B cell (primary cell): ENCODE results near the gene ACTR8. TPM values are rescaled to one million over a fixed set of nuclear protein-coding genes. Genes with fewer than 3 reads are reported as not detected.

Source experiments
- ATAC-seq: fragments of 200-7000 bp; cut with Tn5 transposase; one replicate; pipeline ENCODE4 v1.10.0; 2021; ENCODE audit warnings: low read depth, mild to moderate bottlenecking, moderate number of reproducible peaks, moderate library complexity
- CTCF ChIA-PET: fragments of 350-600 bp; sonication (Branson Sonifier 250); formaldehyde crosslinking; loops from one replicate; lab custom pipeline; 2021; ENCODE audit warnings: antibody characterized with exemption, inconsistent platforms; lab: Charles Lee
- POLR2A ChIA-PET: fragments of 350-600 bp; sonication (Branson Sonifier 250); formaldehyde crosslinking; loops from one replicate; lab custom pipeline; 2021; ENCODE audit warnings: antibody characterized with exemption; lab: Charles Lee
- DNase-seq: peaks from one replicate; pipeline ENCODE4 v3.0.0; 2013
- H2AFZ ChIP-seq: 2 replicates; pipeline ENCODE4 v1.6.1; 2012; ENCODE audit warnings: mild to moderate bottlenecking, low read depth, low read length; ENCODE audit not compliant: insufficient read depth, poor library complexity, severe bottlenecking
- H3K27ac ChIP-seq, 2 donors: 1 replicate in 1 of 2; 2 replicates in 1 of 2; pipeline ENCODE4 v1.5.1; 2012 to 2013; ENCODE audit warnings: low read length in 2 of 2, mild to moderate bottlenecking in 2 of 2, moderate library complexity in 1 of 2
- H3K27me3 ChIP-seq, 4 experiments: fragments of 200-600 bp in 1 of 4; sonication (generic) in 1 of 4; replicated peaks in 1 of 4; 1 replicate in 2 of 4; 2 replicates in 2 of 4; pipeline versions ENCODE4 v1.6.1 to v1.7.0; 2013 to 2016; ENCODE audit warnings: low read length in 3 of 4, mild to moderate bottlenecking in 2 of 4, mixed read lengths in 1 of 4, moderate library complexity in 1 of 4; ENCODE audit not compliant: insufficient read depth in 4 of 4, control insufficient read depth in 3 of 4; ENCODE audit errors: control extremely low read depth in 1 of 4
- H3K36me3 ChIP-seq, 2 experiments: replicated peaks in 1 of 2; 1 replicate in 1 of 2; 2 replicates in 1 of 2; pipeline versions ENCODE4 v1.6.1 to v1.7.1; 2013; ENCODE audit warnings: low read length in 1 of 2; ENCODE audit not compliant: insufficient read depth in 2 of 2, control insufficient read depth in 1 of 2; ENCODE audit errors: control extremely low read depth in 1 of 2, extremely low read depth in 1 of 2
- H3K4me1 ChIP-seq, 2 donors: fragments of 200-600 bp in 1 of 2; sonication (generic) in 1 of 2; 1 replicate in 1 of 2; 2 replicates in 1 of 2; pipeline versions ENCODE4 v1.5.1 to v1.6.1; 2013 to 2017; ENCODE audit warnings: low read length in 2 of 2; ENCODE audit not compliant: control insufficient read depth in 2 of 2, insufficient read depth in 2 of 2
- H3K4me2 ChIP-seq: replicated peaks from 2 replicates; pipeline ENCODE3; 2012; ENCODE audit warnings: mild to moderate bottlenecking, low read depth, low read length; ENCODE audit not compliant: poor library complexity, severe bottlenecking
- H3K4me3 ChIP-seq, 5 experiments: fragments of 200-600 bp in 1 of 5; sonication (generic) in 1 of 5; 1 replicate in 3 of 5; 2 replicates in 2 of 5; pipeline versions ENCODE4 v1.5.1 to v1.7.0; 2011 to 2016; ENCODE audit warnings: low read length in 4 of 5, mild to moderate bottlenecking in 4 of 5, low read depth in 2 of 5, control low read depth in 1 of 5, moderate library complexity in 1 of 5; ENCODE audit not compliant: insufficient read depth in 1 of 5; ENCODE audit errors: control extremely low read depth in 1 of 5, extremely low read depth in 1 of 5
- H3K79me2 ChIP-seq: fragments of 200-600 bp; sonication (generic); one replicate; pipeline ENCODE4 v1.6.0; 2016; ENCODE audit warnings: low read length; ENCODE audit not compliant: control insufficient read depth, insufficient read depth
- H3K9ac ChIP-seq: fragments of 200-600 bp; sonication (generic); 2 replicates; pipeline ENCODE4 v1.6.1; 2017; ENCODE audit warnings: mild to moderate bottlenecking, low read length, moderate library complexity
- H3K9me3 ChIP-seq, 3 donors: one replicate each; pipeline versions ENCODE4 v1.6.1 to v1.7.1; 2013; ENCODE audit warnings: low read length in 2 of 3; ENCODE audit not compliant: control insufficient read depth in 2 of 3, insufficient read depth in 1 of 3; ENCODE audit errors: control extremely low read depth in 1 of 3
- H4K20me1 ChIP-seq: 2 replicates; pipeline ENCODE4 v1.6.0; 2012; ENCODE audit warnings: mild to moderate bottlenecking, low read length; ENCODE audit not compliant: insufficient read depth, control insufficient read depth, poor library complexity, severe bottlenecking
- H3K27ac Mint-ChIP-seq: one replicate; pipeline ENCODE4 v1.8.0; 2021; ENCODE audit warnings: mixed read lengths
- H3K27me3 Mint-ChIP-seq: one replicate; pipeline ENCODE4 v1.8.0; 2021; ENCODE audit warnings: mixed read lengths
- H3K4me1 Mint-ChIP-seq: one replicate; pipeline ENCODE4 v1.8.0; 2021; ENCODE audit warnings: mixed read lengths
- H3K4me3 Mint-ChIP-seq: one replicate; pipeline ENCODE4 v1.8.0; 2021; ENCODE audit warnings: mixed read lengths
- H3K9me3 Mint-ChIP-seq: one replicate; pipeline ENCODE4 v1.8.0; 2022; ENCODE audit warnings: mixed read lengths; ENCODE audit not compliant: insufficient read depth
- CTCF ChIP-seq: fragments of 200-600 bp; IDR thresholded peaks from one replicate; pipeline ENCODE4 v1.8.0; 2022; ENCODE audit warnings: antibody characterized with exemption, mild to moderate bottlenecking
- EZH2 ChIP-seq: IDR thresholded peaks from 2 replicates; pipeline ENCODE4 v1.6.1; 2012; ENCODE audit warnings: borderline replicate concordance, low read depth, mild to moderate bottlenecking, moderate library complexity, low read length; ENCODE audit not compliant: insufficient read depth, poor library complexity, severe bottlenecking
- WGBS: methylation state at CpG from one replicate; pipeline ENCODE4 v1.1.5; 2013; ENCODE audit warnings: missing lambda C conversion rate; ENCODE audit not compliant: insufficient coverage; 5-methylcytosine and 5-hydroxymethylcytosine counted together
- intact Hi-C: fragments of 100-400 bp; cut with micrococcal nuclease; formaldehyde crosslinking; loops from one replicate; pipeline ENCODE4 v1.10.0; 2022
- polyA plus RNA-seq: library from polyadenylated mRNA; depleted of rRNA; stranded (reverse); fragments of >200 nt; gene quantifications from 2 replicates; pipeline ENCODE4 v1.2.3, GENCODE V29; 2012
- total RNA-seq, 2 donors: library from RNA; stranded (reverse); fragments of 120-200 nt in 1 of 2; gene quantifications; 1 replicate in 1 of 2; 2 replicates in 1 of 2; pipeline versions ENCODE4 v1.2.3 to v1.2.4, GENCODE V29; 2013 to 2022

ACTR8 gene
- total and polyA plus RNA-seq, 2 donors (not counting 1 experiment from before 2014, with no cell fraction given) = 10.8 to 42.0 TPM

DNA sequence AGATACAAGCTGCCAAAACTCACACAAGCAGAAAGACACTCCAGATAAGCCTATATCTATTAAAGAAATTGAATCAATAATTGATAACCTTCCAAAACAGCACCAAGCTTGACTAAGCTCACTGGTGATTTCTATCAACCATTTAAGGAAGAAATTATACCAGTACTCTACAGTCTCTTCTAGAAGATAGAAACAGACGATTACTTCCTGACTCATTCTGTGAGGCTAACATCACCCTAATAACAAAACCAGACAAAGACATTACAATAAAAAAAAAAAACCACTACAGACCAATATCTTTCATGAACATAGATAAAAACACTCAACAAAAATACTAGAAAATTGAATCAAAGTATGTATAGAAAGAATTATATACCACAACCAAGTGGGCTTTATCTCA, 55.9 kb downstream of the ACTR8 start:
- Histone ChIP-seq H3K36me3 (no peaks in the 10 kb centered on the region), H3K79me2 (no peaks in the 10 kb centered on the region), H3K4me2 (no peak overlapping the region), H4K20me1 (no peaks in the 10 kb centered on the region), H3K4me3 (no peak overlapping the region), H3K27ac (no peak overlapping the region), H2AFZ (no peak overlapping the region), H3K27me3 (peaks cover 0 to 2% (median 0%) of the 10 kb centered on the region in 4 experiments), H3K9ac (no peak overlapping the region), H3K4me1 (no peaks in the 10 kb centered on the region), H3K9me3 (peaks cover 0 to 3% (median 0%) of the 10 kb centered on the region in 3 donors)
- intact Hi-C loops = no loop called here
- H3K4me1 Mint-ChIP-seq = no peaks in the 10 kb centered on the region
- no peak for TF ChIP-seq CTCF
- TF ChIP-seq EZH2 = no peak
- ATAC-seq = no peak
- H3K9me3 Mint-ChIP-seq = no peaks in the 10 kb centered on the region
- CTCF ChIA-PET = no interaction called here
- POLR2A ChIA-PET = no interaction called here
- no peak overlapping the region for H3K27ac Mint-ChIP-seq
- H3K27me3 Mint-ChIP-seq = no peaks in the 10 kb centered on the region
- H3K4me3 Mint-ChIP-seq = no peak overlapping the region
- DNase-seq = no peak
- WGBS = no CpG with 5 or more reads among the region's 1 CpG

DNA sequence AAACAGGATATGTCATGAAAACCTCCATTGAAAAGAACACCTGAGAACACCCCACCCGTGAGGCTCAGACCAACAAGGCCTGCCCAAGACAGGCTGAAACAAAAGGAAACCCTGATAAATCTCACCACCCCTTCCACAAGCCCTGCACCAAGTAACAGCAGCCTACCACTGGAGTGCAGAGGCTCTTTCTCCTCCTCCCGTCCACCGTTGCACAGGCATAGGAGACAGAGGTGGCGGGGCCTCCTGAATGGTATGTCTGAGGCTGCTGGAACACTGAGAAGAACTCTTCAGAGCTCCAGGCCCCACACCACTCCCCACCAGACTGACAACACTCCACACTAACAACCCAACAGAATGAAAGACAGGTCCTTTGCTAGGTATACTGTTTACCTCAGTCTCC, 57.2 kb downstream of the ACTR8 start:
- H3K27ac Mint-ChIP-seq = no peak overlapping the region
- ATAC-seq = no peak
- H3K27me3 Mint-ChIP-seq = no peaks in the 10 kb centered on the region
- H3K4me3 Mint-ChIP-seq = no peak overlapping the region
- Histone ChIP-seq H2AFZ (no peak overlapping the region), H3K4me2 (no peak overlapping the region), H3K36me3 (no peaks in the 10 kb centered on the region), H4K20me1 (no peaks in the 10 kb centered on the region), H3K9me3 (peaks cover 0 to 3% (median 0%) of the 10 kb centered on the region in 3 donors), H3K27me3 (peaks cover 0 to 2% (median 0%) of the 10 kb centered on the region in 4 experiments), H3K9ac (no peak overlapping the region), H3K79me2 (no peaks in the 10 kb centered on the region), H3K4me3 (no peak overlapping the region), H3K4me1 (no peaks in the 10 kb centered on the region), H3K27ac (no peak overlapping the region)
- CTCF ChIA-PET = no interaction called here
- no peak for TF ChIP-seq EZH2
- TF ChIP-seq CTCF = no peak
- H3K4me1 Mint-ChIP-seq = no peaks in the 10 kb centered on the region
- intact Hi-C loops = no loop called here
- no peaks in the 10 kb centered on the region for H3K9me3 Mint-ChIP-seq
- no peak for DNase-seq
- POLR2A ChIA-PET = no interaction called here
- WGBS = 100% methylated on average over 1 of the region's 4 CpGs
